HG02973 (cell line): Measurements from ENCODE around the gene PAM16.

Experiments
- ATAC-seq: cut with Tn5 transposase; IDR thresholded peaks from one replicate; pipeline ENCODE4 v1.9.1; 2021; ENCODE audit warnings: moderate library complexity; ENCODE audit not compliant: unreplicated experiment

Gene PAM16

DNA sequence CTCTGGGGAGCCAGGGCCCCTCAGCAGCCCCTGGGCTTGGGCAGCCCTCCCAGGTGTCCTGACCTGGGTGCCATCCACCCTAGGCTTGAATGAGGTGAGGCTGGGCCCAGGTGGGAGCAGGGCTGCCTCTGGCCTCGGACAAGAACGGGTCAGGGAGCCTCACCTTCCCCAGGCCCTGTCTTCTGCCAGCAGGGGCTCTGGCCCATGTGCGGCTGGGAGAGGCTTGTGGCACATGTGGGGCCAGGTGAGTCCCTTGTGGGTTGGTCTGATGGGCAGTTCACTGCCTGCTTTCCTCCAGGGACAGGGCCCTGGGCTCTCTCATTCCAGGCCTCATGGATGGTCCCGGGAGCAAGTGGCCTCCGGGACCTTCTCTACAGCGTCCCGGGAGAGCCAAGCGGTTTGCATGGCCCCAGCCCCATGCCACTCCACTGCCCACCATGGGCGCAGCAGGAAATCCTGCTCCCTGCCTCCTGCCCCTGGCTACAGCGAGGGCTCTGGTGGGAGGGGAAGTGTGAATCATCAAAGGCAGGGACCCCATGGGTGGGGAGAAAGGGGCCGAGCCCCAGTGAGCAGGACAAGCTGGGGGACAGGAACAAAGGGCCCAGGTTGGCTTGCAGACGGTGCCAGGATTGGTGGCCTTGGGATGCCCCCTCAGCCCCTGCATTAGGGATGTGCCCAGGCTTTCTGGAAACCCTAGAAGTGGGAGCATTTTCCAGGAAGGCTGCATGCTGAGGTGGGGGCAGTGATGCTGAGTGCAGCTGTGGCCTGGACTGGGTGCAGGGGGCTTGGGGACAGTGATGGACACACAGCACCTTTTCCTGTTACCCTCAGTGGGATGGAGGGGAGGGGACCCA lies 32.7 kb upstream of the PAM16 start:
- no peak for ATAC-seq

DNA sequence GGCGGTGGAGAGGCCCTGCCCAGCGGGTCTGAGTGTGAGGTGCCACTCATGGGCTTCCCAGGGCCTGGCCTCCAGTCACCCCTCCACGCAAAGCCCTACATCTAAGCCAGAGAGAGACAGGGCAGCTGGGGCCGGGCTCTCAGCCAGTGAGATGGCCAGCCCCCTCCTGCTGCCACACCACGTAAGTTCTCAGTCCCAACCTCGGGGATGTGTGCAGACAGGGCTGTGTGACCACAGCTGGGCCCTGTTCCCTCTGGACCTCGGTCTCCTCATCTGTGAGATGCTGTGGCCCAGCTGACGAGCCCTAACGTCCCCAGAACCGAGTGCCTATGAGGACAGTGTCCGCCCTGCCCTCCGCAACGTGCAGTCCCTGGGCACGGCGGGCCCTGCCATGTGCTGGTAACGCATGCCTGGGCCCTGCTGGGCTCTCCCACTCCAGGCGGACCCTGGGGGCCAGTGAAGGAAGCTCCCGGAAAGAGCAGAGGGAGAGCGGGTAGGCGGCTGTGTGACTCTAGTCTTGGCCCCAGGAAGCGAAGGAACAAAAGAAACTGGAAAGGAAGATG lies 31.8 kb upstream of the PAM16 start:
- no peak for ATAC-seq

DNA sequence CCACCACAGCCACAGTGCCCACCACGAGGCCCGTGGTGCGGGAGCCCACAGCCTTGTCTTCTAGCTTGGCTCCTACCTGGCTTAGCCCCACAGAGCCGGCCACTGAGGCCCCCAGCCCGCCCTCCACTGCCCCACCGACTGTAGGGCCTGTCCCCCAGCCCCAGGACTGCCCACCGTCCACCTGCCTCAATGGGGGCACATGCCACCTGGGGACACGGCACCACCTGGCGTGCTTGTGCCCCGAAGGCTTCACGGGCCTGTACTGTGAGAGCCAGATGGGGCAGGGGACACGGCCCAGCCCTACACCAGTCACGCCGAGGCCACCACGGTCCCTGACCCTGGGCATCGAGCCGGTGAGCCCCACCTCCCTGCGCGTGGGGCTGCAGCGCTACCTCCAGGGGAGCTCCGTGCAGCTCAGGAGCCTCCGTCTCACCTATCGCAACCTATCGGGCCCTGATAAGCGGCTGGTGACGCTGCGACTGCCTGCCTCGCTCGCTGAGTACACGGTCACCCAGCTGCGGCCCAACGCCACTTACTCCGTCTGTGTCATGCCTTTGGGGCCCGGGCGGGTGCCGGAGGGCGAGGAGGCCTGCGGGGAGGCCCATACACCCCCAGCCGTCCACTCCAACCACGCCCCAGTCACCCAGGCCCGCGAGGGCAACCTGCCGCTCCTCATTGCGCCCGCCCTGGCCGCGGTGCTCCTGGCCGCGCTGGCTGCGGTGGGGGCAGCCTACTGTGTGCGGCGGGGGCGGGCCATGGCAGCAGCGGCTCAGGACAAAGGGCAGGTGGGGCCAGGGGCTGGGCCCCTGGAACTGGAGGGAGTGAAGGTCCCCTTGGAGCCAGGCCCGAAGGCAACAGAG lies 31.0 kb upstream of the PAM16 start:
- ATAC-seq = no peak

DNA sequence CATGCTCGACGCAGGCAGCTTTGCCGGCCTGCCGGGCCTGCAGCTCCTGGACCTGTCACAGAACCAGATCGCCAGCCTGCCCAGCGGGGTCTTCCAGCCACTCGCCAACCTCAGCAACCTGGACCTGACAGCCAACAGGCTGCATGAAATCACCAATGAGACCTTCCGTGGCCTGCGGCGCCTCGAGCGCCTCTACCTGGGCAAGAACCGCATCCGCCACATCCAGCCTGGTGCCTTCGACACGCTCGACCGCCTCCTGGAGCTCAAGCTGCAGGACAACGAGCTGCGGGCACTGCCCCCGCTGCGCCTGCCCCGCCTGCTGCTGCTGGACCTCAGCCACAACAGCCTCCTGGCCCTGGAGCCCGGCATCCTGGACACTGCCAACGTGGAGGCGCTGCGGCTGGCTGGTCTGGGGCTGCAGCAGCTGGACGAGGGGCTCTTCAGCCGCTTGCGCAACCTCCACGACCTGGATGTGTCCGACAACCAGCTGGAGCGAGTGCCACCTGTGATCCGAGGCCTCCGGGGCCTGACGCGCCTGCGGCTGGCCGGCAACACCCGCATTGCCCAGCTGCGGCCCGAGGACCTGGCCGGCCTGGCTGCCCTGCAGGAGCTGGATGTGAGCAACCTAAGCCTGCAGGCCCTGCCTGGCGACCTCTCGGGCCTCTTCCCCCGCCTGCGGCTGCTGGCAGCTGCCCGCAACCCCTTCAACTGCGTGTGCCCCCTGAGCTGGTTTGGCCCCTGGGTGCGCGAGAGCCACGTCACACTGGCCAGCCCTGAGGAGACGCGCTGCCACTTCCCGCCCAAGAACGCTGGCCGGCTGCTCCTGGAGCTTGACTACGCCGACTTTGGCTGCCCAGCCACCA lies 30.2 kb upstream of the PAM16 start:
- ATAC-seq = no peak

DNA sequence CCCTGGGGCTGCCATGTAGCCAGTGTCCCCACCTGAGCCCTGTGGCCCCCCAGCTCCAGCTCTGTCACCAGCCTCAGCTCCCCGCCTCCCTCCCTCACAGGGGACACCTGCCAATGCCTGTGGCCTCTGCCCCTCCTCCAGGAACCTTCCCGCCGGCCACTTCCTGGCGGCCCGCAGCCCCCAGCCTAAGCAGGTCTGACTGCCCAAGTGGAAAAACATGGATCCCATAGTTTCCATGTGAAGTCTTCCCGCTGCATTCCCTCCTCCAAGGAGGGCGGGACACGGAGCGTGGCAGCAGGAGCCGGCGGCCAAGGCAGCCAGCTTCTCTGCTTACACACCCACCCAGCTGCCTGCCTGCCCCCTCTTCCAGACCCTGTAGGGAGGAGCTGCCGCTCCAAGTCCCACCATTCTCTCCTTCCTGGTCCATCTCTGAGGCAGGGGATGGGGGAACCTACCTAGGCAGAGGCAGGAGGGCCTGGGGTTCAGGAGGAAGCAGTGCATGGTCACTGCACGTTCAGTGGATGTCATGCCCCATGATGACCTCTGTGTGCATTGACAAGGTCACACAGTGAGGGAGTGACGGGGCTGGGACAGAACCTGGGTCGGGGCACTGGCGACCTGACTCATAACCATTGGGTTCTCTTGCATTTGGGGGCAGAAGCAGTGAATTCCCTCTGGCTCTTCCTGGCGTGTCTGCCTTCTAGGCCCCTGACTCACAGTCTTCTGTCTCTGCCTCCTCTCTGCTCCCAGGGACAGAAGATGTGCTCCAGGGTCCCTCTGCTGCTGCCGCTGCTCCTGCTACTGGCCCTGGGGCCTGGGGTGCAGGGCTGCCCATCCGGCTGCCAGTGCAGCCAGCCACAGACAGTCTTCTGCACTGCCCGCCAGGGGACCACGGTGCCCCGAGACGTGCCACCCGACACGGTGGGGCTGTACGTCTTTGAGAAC lies 29.3 kb upstream of the PAM16 start:
- no peak for ATAC-seq

DNA sequence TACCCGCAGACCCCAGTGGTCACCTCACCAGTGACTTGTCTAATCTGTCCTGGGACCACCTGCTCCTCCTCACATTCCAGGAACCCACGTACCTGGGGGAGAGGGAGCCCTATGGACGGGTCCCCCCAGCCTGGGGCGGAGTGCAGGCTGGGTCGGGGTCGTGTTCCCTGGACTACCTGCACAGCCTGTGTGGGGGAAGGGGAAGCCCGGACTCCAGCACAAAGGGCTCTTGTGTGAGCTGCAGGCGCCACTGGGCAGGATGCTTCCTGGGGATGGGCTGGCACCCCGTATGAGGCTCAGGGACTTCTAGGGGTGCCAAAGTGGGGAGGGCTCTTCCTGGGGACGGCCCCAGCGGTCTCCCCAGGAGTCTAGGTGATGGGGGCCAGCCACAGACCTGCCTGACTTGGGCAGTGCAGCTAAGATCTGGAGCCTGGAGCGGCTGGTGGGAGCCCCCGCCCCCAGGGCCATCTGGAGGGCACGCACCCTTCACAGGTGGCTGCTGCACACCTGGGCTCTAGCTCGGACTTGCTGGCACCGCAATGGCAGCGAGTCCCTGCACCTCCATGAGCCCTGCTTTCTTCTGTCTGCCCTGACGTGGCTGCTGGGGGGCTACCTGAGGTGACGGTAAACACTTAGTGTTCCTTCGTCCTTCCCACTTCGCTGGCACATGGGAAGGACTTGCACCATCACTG lies 28.0 kb upstream of the PAM16 start:
- ATAC-seq = no peak

DNA sequence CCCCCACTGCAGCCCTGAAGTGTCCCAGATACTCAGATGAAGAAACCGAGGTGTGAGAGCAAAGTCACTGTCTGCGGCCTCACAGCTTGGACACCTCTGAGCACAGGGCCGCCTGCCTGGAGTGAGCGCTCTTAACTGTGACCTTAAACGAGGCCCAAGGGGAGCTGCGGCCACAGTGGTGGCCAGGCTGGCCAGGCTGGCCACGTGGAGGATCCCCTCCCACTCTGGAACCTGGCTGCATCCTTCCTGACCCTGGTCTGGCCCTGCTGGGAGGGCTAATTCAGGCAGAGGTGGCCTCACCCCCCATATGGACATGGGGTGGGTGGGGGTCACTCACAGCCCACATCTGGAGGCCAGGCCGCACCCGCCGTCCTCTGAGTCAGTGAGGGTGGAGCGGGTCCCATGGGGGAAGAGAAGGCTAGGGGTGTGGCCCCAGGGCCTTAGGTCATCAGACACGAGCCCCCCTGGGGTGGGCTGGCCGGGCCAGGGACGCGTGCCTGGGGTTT lies 27.1 kb upstream of the PAM16 start:
- ATAC-seq = no peak

DNA sequence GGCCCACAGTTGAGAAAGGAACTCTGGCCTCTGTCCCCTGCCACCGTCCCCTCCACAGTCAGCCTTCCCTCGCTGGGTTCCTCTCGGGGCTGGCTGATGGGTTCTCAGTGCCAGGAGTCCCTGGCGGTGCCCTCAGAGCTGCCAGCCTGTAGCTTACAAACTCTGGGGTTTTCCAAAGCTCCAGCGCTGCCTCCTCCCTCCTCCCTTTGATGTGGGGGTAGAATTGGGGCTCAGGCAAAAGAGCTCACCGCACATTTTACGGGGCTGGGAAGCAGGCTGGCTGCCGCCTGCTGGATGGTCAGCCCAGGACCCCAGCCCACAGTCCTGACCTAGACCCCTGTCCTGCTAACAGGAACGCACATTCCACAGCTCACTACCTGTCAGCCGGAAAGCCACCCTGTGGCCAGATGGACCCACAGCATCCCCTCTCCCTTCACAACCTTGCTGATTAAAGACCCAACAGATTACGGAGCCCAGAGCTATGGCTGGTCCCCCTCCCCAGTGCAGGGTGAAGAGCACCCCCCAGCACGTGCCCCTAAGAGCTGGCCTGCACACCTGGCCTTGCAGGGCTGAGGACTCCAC lies 26.5 kb upstream of the PAM16 start:
- no peak for ATAC-seq

DNA sequence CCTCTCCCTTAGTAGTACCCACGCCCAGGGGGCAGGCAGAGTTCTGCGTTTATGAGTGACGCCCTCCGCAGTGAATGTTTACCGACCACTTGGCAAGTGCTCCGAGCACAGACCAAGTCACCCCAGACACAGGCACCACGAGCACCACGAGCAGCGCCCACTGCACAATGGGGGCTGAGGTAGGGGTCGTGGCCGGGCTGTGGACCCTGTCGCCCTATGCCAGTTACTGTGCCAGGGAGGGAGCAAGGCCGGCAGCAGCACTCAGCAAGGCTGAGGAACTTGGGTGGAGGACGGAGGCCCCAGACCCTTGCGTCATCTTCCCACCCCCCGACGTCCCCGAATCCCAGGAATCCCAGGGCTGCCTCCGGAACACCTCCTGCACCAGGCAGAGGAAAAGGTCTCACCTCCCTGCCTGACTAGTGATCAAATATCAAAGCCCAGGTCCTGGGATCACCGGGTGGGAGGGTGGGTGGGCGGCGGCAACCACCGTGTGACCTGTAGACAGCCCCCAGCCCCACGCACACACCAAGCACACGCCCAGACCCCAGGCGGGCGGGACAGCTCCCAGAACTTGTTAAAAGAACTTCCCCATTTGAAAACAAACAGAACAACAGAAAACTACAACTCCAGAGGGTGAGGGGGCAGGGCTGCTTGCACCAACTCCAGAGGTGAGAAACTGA lies 25.9 kb upstream of the PAM16 start:
- ATAC-seq = no peak

DNA sequence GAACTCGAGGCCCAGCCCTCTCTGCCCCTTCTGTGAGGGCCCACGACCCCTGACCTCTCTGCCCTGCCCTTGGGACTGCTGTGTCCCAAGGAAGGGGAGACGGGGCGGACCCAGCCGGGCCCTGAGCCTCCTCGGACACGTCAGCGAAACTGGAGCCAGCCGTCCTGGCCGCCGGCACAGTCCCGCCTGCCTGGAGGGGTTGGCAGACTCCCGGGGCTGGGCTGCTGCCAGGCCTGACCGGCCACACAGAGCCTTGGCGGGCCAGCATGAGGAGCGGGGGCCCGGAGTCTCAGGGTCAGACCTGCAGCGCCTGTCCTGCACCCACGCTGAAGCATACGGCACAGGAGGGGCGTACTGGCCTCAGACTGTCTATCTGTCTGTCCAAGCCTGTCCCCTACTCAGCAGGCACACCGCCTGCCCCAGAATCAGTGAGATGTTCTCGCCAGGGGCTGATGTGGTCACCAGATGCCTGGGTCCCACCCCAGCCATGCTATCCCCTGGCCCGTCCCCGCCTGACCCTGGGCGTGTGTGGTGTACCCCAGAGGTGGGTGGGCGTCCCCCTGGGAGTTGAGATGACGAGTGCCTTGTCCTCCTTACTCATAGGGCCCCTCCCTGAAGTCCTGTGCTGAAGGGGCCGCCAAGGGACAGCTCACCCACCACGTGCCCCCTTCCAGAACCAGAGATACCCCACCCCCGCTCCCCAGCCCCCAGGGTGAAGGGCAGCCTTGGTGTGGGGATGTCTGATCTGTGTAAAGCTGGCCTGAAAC lies 25.2 kb upstream of the PAM16 start:
- no peak for ATAC-seq

DNA sequence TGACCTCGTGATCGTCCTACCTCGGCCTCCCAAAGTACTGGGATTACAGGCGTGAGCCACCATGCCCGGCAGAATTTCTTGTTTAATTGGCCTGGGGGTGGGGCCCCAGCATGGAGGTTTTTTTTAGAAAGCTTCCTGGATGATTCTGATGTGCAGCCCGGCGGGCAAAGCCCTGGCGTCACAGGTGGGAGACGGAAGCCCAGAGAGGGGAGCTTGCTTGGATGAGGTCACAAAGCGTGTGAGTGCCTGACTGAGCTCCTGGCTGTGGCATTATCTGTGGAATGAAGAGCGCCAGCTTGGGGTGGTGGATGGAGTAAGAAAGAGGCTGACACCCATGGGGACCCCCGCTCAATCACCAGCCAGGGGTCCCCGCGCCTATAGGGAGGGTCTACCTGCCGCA lies 24.6 kb upstream of the PAM16 start:
- ATAC-seq = no peak

DNA sequence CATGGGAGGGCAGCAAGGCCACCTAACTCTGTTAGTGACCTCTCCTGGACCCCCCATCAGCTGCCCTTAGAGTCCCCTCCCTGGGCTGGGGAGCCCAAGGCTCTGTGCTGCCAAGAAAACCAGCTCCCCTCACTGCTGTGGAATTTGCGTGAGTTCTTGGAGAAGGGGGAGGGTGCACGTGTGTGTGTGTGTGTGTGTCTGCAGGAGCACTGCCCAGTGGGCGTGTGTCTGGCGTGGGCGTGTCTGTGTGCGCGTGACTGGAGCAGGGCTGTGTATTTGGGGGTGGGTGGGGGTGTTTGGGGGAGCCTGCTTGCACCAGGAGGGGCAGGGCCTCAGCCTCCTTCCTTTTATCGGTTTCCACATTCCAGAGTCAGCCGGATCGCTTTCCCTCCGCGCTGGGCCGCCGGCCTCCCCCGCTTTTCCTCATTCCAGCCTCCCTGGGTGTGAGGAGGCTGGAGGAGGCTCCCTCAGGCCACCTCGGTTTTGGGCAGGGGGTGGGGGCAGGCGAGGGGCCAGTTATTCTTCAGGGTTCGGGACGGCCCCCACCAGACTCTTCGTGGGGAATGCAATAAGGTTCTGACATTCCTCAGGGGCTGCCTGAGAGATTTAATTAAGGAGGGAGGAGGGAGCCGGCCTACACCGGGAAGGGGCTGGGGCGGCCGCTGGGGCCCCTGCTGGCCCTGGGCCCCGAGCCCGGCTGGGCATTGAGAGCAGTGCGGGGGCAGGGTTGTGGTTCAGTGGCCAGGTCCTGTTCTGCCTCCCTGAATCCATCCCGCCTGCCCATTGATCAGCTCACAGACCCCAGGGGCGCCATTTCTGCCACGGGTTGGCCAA lies 23.0 kb upstream of the PAM16 start:
- ATAC-seq = no peak

DNA sequence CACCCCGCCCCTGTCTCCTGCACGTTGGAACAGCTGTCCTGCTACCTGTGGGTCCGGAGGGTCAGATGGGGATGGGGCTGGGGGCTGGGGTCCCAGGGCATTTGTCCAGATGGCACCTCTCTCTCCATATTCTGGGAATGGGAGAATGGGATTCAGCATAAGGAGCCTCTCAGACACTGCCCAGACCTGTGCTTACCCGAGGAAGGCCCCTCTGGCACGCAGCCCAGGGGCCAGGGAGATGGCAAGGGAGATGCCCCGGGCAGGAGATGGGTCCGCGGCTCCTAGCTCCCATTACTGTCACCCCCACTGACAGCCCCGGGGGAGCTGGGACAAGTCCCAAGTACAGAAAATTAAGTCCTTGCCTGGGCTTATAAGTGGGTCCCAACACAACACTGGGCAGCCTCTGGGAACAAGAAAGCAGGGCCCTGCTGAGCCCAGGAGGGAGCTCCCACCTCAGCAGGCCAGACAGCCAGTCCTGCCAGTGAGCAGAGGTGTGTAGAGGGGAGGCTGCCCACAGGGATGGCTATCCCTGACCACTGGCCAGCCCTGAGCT lies 22.3 kb upstream of the PAM16 start:
- no peak for ATAC-seq

DNA sequence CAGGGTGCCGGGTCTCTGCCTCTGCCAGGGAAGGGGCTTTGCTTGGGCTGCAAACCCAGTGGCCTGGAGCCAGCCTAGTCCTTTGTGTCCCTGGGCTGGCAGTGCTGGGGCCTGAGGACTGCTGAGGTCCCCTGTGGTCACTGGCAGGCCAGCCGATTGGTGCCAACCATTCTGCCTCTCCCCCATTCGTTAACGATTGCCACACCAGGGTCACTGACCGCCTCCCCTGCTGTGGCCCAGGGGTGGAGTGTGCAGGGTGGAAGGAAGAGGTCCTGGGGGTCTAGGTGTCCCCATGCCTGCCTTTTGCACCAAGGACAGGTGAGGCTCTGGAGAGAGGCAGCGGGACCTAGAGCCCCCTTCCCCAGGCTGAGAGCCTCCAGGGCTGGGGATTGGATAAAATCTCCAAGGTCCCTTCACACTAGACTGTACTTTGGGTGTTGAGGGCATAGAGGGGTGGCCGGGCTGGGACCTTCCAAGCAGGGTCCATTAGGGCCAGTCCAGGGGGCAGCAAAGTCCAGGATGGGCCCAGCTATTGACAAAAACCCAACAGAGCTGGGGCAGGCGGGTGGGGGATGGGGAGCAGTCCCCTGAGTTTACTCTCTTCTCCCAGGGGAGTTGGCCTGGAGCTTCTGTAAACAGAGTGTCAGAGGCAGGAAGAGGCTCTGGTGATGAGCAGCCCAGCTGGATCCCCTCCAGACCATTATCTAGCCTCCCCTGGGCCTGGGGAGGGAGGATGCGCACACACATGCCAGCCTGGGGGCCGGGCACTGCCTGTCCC lies 21.6 kb upstream of the PAM16 start:
- ATAC-seq = no peak

DNA sequence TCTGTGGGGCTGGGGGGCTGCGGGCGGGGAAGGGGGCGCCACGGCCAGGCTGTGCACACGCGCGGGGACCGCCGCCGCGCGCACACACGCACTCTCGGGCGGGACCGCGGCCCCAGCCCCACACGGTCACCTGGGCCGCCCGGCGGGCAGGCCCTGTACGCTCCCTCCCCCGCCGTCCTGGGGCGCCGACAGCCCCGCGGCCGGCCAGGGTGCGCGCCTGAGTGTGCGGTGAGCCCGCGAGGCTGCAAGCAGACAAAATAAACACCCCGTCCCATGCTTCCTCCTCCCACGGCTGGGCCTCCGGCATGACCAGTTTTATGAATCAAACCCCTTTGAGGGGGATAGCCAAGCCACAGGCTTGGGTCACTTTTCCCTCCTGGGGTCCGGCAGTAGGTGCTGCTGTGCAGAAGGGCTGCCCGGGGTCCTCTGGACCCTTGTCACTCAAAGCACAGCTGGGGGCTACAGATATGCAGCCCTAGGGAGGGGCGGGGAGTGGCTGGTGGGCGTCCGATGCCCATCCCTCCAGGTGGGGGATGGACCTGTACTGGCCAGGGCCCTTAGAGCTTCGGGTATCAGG lies 21.0 kb upstream of the PAM16 start:
- no peak for ATAC-seq
